H1 (cell line): ENCODE results near the gene SERTAD2. TPM values are rescaled to one million over a fixed set of nuclear protein-coding genes. Genes with fewer than 3 reads are reported as not detected.

Experiments used
- ATF2 ChIP-seq: IDR thresholded peaks from 2 replicates; pipeline ENCODE4 v1.6.1; 2012; ENCODE audit warnings: low read length, inconsistent platforms
- BACH1 ChIP-seq: IDR thresholded peaks from 2 replicates; pipeline ENCODE4 v1.6.1; 2012; ENCODE audit warnings: low read length, improper control_type of control experiment
- BRCA1 ChIP-seq: IDR thresholded peaks from 2 replicates; pipeline ENCODE4 v1.6.1; 2012; ENCODE audit warnings: low read depth, low read length, improper control_type of control experiment
- CHD2 ChIP-seq: IDR thresholded peaks from 2 replicates; pipeline ENCODE4 v1.6.1; 2012; ENCODE audit warnings: low read length, improper control_type of control experiment
- CREB1 ChIP-seq: IDR thresholded peaks from 2 replicates; pipeline ENCODE4 v1.6.1; 2012; ENCODE audit warnings: inconsistent platforms
- RXRA ChIP-seq: IDR thresholded peaks from 2 replicates; pipeline ENCODE4 v1.6.1; 2011; ENCODE audit warnings: low read depth, mild to moderate bottlenecking, low read length, moderate library complexity; ENCODE audit not compliant: insufficient read depth
- YY1 ChIP-seq: IDR thresholded peaks from 2 replicates; pipeline ENCODE4 v1.6.1; 2011; ENCODE audit warnings: low read depth, mild to moderate bottlenecking, low read length
- polyA plus RNA-seq, 7 experiments: library from polyadenylated mRNA; depleted of rRNA in 3 of 7; stranded (reverse) in 5 of 7; unstranded in 2 of 7; fragments of >200 nt in 5 of 7; fragments of 200-250 nt in 2 of 7; gene quantifications; 1 replicate in 5 of 7; 2 replicates in 1 of 7; 4 replicates in 1 of 7; pipeline versions ENCODE4 v1.2.1 to v1.2.3, GENCODE V29; 2011 to 2013; ENCODE audit warnings: missing spikeins in 2 of 7, mixed read lengths in 2 of 7
- total RNA-seq: library from RNA; stranded (reverse); fragmentation: NEBNext Ultra II Directional; extraction: Animal tissue kit (Norgen Biotek cat#: 25700); gene quantifications from 2 replicates; pipeline ENCODE4 v1.2.1, GENCODE V29; 2021

Gene SERTAD2
- total and polyA plus RNA-seq, 2 of the 8 experiments (the other 6 are each of a cell fraction or from before 2014, with no cell fraction given) = 2.9 to 4.5 TPM

GRCh38 chr2:64594226-64594989 lies 59.3 kb downstream of the SERTAD2 start (continued):
- no peak for TF ChIP-seq BACH1
- no peak for TF ChIP-seq CREB1
- no peak for TF ChIP-seq YY1
- no peak for TF ChIP-seq BRCA1
- no peak for TF ChIP-seq RXRA
- no peak for TF ChIP-seq ATF2
- no peak for TF ChIP-seq CHD2
